Neural cell (in vitro differentiated cells): ENCODE results near the gene CRIP1.

ENCODE experiments used
- EP300 ChIP-seq: fragments of 450-650 bp; conservative IDR thresholded peaks from 2 replicates; pipeline ENCODE4 v1.6.1; 2014; ENCODE audit warnings: antibody characterized with exemption, mild to moderate bottlenecking, moderate library complexity; ENCODE audit not compliant: poor library complexity, severe bottlenecking
- EZH2 ChIP-seq: fragments of 200-600, 300-800 bp; shearing (Covaris generic), sonication (generic); IDR thresholded peaks from 2 replicates; pipeline ENCODE4 v1.6.1; 2014; ENCODE audit warnings: antibody characterized with exemption, low read length, borderline replicate concordance, mild to moderate bottlenecking; ENCODE audit not compliant: insufficient read depth, poor library complexity, severe bottlenecking
- MXI1 ChIP-seq: fragments of 450-650 bp; conservative IDR thresholded peaks from 2 replicates; pipeline ENCODE4 v1.6.1; 2014; ENCODE audit warnings: antibody characterized with exemption, mild to moderate bottlenecking; ENCODE audit not compliant: poor library complexity, severe bottlenecking
- POLR2AphosphoS5 ChIP-seq: IDR thresholded peaks from 2 replicates; pipeline ENCODE4 v1.6.1; 2012
- RAD21 ChIP-seq: fragments of 450-650 bp; conservative IDR thresholded peaks from 2 replicates; pipeline ENCODE4 v1.6.1; 2014; ENCODE audit warnings: antibody characterized with exemption, mild to moderate bottlenecking, moderate library complexity
- TAF1 ChIP-seq: IDR thresholded peaks from 2 replicates; pipeline ENCODE4 v1.6.1; 2012; ENCODE audit warnings: low read depth
- TF ChIP-seq, protein P1 (sequence below): fragments of 450-650 bp; IDR thresholded peaks from 2 replicates; pipeline ENCODE4 v1.5.1; 2014; ENCODE audit warnings: antibody characterized with exemption, mild to moderate bottlenecking, moderate library complexity; ENCODE audit not compliant: poor library complexity, severe bottlenecking

DNA sequence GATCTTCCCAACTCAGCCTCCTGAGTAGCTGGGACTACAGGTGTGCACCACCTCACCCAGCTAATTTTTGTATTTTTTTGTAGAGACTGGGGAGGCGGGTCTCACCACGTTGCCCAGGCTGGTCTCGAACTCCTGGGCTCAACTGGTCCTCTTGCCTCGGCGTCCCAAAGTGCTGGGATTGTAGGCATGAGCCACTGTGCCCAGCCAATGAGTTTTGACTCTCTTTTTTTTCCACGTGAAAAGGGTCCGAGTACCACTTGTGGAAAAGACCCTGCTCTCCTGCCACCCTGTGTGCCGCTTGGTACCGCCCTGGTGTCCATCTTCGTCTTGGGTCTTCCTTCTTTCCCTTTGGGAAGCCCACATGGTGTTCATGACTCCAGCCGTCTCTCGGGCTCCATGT, 21.9 kb downstream of the CRIP1 start:
- TF ChIP-seq EZH2 (no peak), POLR2AphosphoS5 (no peak), MXI1 (no peak), TAF1 (no peak), EP300 (no peak), RAD21 (no peak)
- TF ChIP-seq, protein P1, sequence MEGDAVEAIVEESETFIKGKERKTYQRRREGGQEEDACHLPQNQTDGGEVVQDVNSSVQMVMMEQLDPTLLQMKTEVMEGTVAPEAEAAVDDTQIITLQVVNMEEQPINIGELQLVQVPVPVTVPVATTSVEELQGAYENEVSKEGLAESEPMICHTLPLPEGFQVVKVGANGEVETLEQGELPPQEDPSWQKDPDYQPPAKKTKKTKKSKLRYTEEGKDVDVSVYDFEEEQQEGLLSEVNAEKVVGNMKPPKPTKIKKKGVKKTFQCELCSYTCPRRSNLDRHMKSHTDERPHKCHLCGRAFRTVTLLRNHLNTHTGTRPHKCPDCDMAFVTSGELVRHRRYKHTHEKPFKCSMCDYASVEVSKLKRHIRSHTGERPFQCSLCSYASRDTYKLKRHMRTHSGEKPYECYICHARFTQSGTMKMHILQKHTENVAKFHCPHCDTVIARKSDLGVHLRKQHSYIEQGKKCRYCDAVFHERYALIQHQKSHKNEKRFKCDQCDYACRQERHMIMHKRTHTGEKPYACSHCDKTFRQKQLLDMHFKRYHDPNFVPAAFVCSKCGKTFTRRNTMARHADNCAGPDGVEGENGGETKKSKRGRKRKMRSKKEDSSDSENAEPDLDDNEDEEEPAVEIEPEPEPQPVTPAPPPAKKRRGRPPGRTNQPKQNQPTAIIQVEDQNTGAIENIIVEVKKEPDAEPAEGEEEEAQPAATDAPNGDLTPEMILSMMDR, result no peak
